ENCODE data around the gene CMTM8.

Gene CMTM8

DNA sequence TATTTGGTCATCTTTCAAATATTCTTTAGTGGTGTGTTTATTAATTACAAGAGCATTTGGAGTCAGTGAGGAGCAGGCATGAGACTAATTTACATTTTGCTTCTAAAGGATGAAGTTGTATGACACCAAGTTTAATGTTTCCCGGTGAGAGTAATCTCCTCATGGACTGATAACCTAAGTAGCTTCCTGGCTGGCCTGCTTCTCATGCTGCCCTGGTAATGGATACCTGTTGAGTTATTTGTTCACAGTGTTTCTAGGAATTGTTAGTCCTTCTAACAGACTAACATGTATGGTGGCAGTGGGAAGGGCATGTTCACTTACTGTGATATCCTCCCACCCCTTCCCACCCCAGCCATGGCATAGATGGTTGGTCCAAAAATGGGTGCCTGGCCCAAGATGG lies 83.8 kb downstream of the CMTM8 start:
- Histone ChIP-seq H3K27ac (ENCODE audit: low read depth, low read length) (no peak overlapping the region), H4K12ac (ENCODE audit: low read depth, low read length) (no peak overlapping the region), H3K18ac (ENCODE audit: low read length) (no peak overlapping the region), H3K4me1 (ENCODE audit: control insufficient read depth in 1 of 2, insufficient read depth in 2 of 2, low read length in 2 of 2) (peaks cover 0 to 4% of the 10 kb centered on the region in 2 experiments), H2AK5ac (ENCODE audit: low read length) (no peak overlapping the region), H3K27me3 (ENCODE audit: insufficient read depth, low read length) (no peaks in the 10 kb centered on the region), H2BK12ac (ENCODE audit: low read length) (no peak overlapping the region), H2BK5ac (ENCODE audit: low read depth, low read length, poor library complexity) (no peak overlapping the region), H3K79me1 (ENCODE audit: low read length) (no peaks in the 10 kb centered on the region), H3K4me3 (ENCODE audit: low read depth, low read length) (no peak overlapping the region), H3K4me2 (ENCODE audit: low read length) (no peak overlapping the region), H4K8ac (ENCODE audit: low read depth, low read length) (no peak overlapping the region), H3K36me3 (ENCODE audit: control insufficient read depth in 1 of 2, insufficient read depth in 2 of 2, low read length in 2 of 2) (no peaks in the 10 kb centered on the region), H3K4ac (ENCODE audit: low read depth, low read length) (no peak overlapping the region), H3K9ac (ENCODE audit: low read length) (no peak overlapping the region), H2BK120ac (ENCODE audit: insufficient read depth, low read length, poor library complexity) (no peak overlapping the region), H3K79me2 (ENCODE audit: control insufficient read depth, insufficient read depth, low read length, poor library complexity) (peaks cover 2% of the 10 kb centered on the region), H3K23ac (ENCODE audit: low read length) (no peak overlapping the region), H4K91ac (ENCODE audit: low read depth, low read length) (no peak overlapping the region), H2AFZ (ENCODE audit: insufficient read depth, low read length, poor library complexity) (no peak overlapping the region), H3K9me3 (ENCODE audit: insufficient read depth, low read depth, low read length) (peaks cover 2% of the 10 kb centered on the region), H3K14ac (ENCODE audit: low read length) (no peak overlapping the region)
- no CpG with 5 or more reads among the region's 1 CpG for WGBS (ENCODE audit: extremely low coverage, insufficient coverage, insufficient read length)
- DNase-seq = no peak

DNA sequence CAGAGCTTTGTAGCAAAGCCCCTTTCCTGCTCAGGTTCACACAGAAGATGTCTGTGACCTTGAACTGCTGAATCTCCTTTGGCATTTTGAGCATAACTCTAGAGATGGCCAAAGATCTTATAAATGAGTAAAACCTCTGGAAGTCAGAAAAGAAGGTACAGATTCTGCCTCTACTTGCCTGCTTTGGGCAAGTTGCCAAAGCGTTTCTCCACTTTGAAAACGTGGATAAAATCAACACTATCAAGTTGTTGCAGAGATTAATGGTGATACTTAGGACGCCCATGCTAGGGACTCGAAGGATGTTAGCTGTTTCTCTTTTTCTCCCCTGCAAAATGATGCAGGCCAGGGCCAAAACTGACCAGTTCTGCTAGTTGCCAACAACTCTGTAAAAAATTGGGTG lies 85.1 kb downstream of the CMTM8 start:
- Histone ChIP-seq H3K4me1 (ENCODE audit: control insufficient read depth in 1 of 2, insufficient read depth in 2 of 2, low read length in 2 of 2) (peaks cover 0 to 4% of the 10 kb centered on the region in 2 experiments), H3K23ac (ENCODE audit: low read length) (no peak overlapping the region), H2AK5ac (ENCODE audit: low read length) (no peak overlapping the region), H2BK120ac (ENCODE audit: insufficient read depth, low read length, poor library complexity) (no peak overlapping the region), H3K9ac (ENCODE audit: low read length) (no peak overlapping the region), H4K8ac (ENCODE audit: low read depth, low read length) (no peak overlapping the region), H3K4me2 (ENCODE audit: low read length) (no peak overlapping the region), H2BK12ac (ENCODE audit: low read length) (no peak overlapping the region), H3K4ac (ENCODE audit: low read depth, low read length) (no peak overlapping the region), H3K9me3 (ENCODE audit: insufficient read depth, low read depth, low read length) (peaks cover 2% of the 10 kb centered on the region), H2BK5ac (ENCODE audit: low read depth, low read length, poor library complexity) (no peak overlapping the region), H3K79me2 (ENCODE audit: control insufficient read depth, insufficient read depth, low read length, poor library complexity) (peaks cover 2% of the 10 kb centered on the region), H4K12ac (ENCODE audit: low read depth, low read length) (no peak overlapping the region), H3K79me1 (ENCODE audit: low read length) (no peaks in the 10 kb centered on the region), H3K14ac (ENCODE audit: low read length) (no peak overlapping the region), H3K36me3 (ENCODE audit: control insufficient read depth in 1 of 2, insufficient read depth in 2 of 2, low read length in 2 of 2) (no peaks in the 10 kb centered on the region), H2AFZ (ENCODE audit: insufficient read depth, low read length, poor library complexity) (no peak overlapping the region), H4K91ac (ENCODE audit: low read depth, low read length) (no peak overlapping the region), H3K27ac (ENCODE audit: low read depth, low read length) (no peak overlapping the region), H3K27me3 (ENCODE audit: insufficient read depth, low read length) (no peaks in the 10 kb centered on the region), H3K4me3 (ENCODE audit: low read depth, low read length) (no peak overlapping the region), H3K18ac (ENCODE audit: low read length) (no peak overlapping the region)
- WGBS (ENCODE audit: extremely low coverage, insufficient coverage, insufficient read length) = no CpG with 5 or more reads among the region's 4 CpGs
- no peak for DNase-seq

- Histone ChIP-seq H3K23ac (ENCODE audit: low read length) (no peak overlapping the region), H2BK12ac (ENCODE audit: low read length) (no peak overlapping the region), H3K79me2 (ENCODE audit: control insufficient read depth, insufficient read depth, low read length, poor library complexity) (peaks cover 2% of the 10 kb centered on the region), H3K27ac (ENCODE audit: low read depth, low read length) (no peak overlapping the region), H3K18ac (ENCODE audit: low read length) (no peak overlapping the region), H3K9ac (ENCODE audit: low read length) (no peak overlapping the region), H3K27me3 (ENCODE audit: insufficient read depth, low read length) (no peaks in the 10 kb centered on the region), H2AFZ (ENCODE audit: insufficient read depth, low read length, poor library complexity) (no peak overlapping the region), H3K36me3 (ENCODE audit: control insufficient read depth in 1 of 2, insufficient read depth in 2 of 2, low read length in 2 of 2) (no peaks in the 10 kb centered on the region), H4K12ac (ENCODE audit: low read depth, low read length) (no peak overlapping the region), H4K91ac (ENCODE audit: low read depth, low read length) (no peak overlapping the region), H3K79me1 (ENCODE audit: low read length) (no peaks in the 10 kb centered on the region), H2AK5ac (ENCODE audit: low read length) (no peak overlapping the region), H3K4me2 (ENCODE audit: low read length) (no peak overlapping the region), H3K4ac (ENCODE audit: low read depth, low read length) (no peak overlapping the region), H4K8ac (ENCODE audit: low read depth, low read length) (no peak overlapping the region), H3K4me3 (ENCODE audit: low read depth, low read length) (no peak overlapping the region), H2BK120ac (ENCODE audit: insufficient read depth, low read length, poor library complexity) (no peak overlapping the region), H3K9me3 (ENCODE audit: insufficient read depth, low read depth, low read length) (peaks cover 2% of the 10 kb centered on the region), H2BK5ac (ENCODE audit: low read depth, low read length, poor library complexity) (no peak overlapping the region), H3K14ac (ENCODE audit: low read length) (no peak overlapping the region), H3K4me1 (ENCODE audit: control insufficient read depth in 1 of 2, insufficient read depth in 2 of 2, low read length in 2 of 2) (peaks cover 0 to 4% of the 10 kb centered on the region in 2 experiments)
- no CpG with 5 or more reads among the region's 4 CpGs for WGBS (ENCODE audit: extremely low coverage, insufficient coverage, insufficient read length)
- no peak for DNase-seq
Measured at GRCh38 chr3:32325201-32325600, 86.7 kb downstream of the CMTM8 start.

DNA sequence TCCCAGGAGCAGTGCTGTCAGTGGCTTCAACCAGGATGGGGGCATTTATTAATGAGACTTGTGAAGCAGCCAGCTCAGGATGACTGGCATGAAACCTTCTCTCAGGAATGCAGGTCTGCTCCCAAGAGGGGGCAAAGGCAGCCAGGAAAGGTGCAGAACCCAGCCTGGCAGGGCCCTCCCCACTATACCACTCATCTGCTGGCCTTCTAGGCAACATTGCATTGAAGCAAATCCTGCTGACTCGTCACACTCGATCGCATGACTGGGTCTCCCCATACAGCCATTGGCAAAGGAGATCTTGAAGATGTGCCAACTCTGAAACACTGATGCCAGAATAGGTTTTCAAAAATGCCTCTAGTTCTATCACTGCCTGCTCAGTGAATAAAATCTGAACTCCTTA lies 87.4 kb downstream of the CMTM8 start:
- no peaks in the 10 kb centered on the region for H3K79me1 ChIP-seq (ENCODE audit: low read length)
- no peak overlapping the region for H2AK5ac ChIP-seq (ENCODE audit: low read length)
- H3K9me3 ChIP-seq (ENCODE audit: insufficient read depth, low read depth, low read length) = peaks cover 2% of the 10 kb centered on the region
- H3K4me2 ChIP-seq (ENCODE audit: low read length) = no peak overlapping the region
- no peak overlapping the region for H3K4ac ChIP-seq (ENCODE audit: low read depth, low read length)
- H4K12ac ChIP-seq (ENCODE audit: low read depth, low read length) = no peak overlapping the region
- no peak overlapping the region for H3K23ac ChIP-seq (ENCODE audit: low read length)
- H3K27me3 ChIP-seq (ENCODE audit: insufficient read depth, low read length) = no peaks in the 10 kb centered on the region
- H2BK12ac ChIP-seq (ENCODE audit: low read length) = no peak overlapping the region
- H3K14ac ChIP-seq (ENCODE audit: low read length) = no peak overlapping the region
- no peak overlapping the region for H3K18ac ChIP-seq (ENCODE audit: low read length)
- H4K8ac ChIP-seq (ENCODE audit: low read depth, low read length) = no peak overlapping the region
- no CpG with 5 or more reads among the region's 3 CpGs for WGBS (ENCODE audit: extremely low coverage, insufficient coverage, insufficient read length)
- peaks cover 0 to 3% of the 10 kb centered on the region in 2 experiments for H3K4me1 ChIP-seq (ENCODE audit: control insufficient read depth in 1 of 2, insufficient read depth in 2 of 2, low read length in 2 of 2)
- no peak overlapping the region for H3K9ac ChIP-seq (ENCODE audit: low read length)
- no peak overlapping the region for H2BK5ac ChIP-seq (ENCODE audit: low read depth, low read length, poor library complexity)
- no peak overlapping the region for H4K91ac ChIP-seq (ENCODE audit: low read depth, low read length)
- H3K79me2 ChIP-seq (ENCODE audit: control insufficient read depth, insufficient read depth, low read length, poor library complexity) = peaks cover 2% of the 10 kb centered on the region
- no peak overlapping the region for H2AFZ ChIP-seq (ENCODE audit: insufficient read depth, low read length, poor library complexity)
- no peaks in the 10 kb centered on the region for H3K36me3 ChIP-seq (ENCODE audit: control insufficient read depth in 1 of 2, insufficient read depth in 2 of 2, low read length in 2 of 2)
- H3K27ac ChIP-seq (ENCODE audit: low read depth, low read length) = no peak overlapping the region
- no peak overlapping the region for H3K4me3 ChIP-seq (ENCODE audit: low read depth, low read length)
- DNase-seq = no peak
- H2BK120ac ChIP-seq (ENCODE audit: insufficient read depth, low read length, poor library complexity) = no peak overlapping the region

Measured in trophoblast cell (in vitro differentiated cells and primary cell).